ENCODE measurements around the gene C12orf50. TPM values are rescaled to one million over a fixed set of nuclear protein-coding genes. Genes with fewer than 3 reads are reported as not detected.

The C12orf50 gene, protein sequence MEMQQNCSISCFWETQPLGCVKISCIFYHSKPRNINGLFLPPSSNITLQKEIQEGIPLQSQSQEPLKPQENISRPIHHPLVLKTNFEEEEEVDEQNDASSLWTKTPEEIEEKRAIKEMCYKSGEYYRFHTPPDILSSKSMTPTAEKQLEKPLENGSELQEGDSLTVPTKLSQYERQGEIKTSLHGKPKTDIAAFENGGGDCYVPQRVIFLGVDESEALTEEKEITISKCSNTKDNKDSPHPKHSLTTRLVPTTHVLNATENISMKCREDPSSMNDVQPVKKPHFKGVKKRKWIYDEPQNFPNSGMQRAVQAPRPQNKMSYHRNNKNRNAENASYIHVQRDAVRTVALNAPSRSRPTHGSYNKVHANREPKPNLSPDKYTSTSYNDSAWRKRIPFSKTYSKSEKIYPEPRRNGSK
- under 1 TPM; 0.07 TPM for total RNA-seq

DNA sequence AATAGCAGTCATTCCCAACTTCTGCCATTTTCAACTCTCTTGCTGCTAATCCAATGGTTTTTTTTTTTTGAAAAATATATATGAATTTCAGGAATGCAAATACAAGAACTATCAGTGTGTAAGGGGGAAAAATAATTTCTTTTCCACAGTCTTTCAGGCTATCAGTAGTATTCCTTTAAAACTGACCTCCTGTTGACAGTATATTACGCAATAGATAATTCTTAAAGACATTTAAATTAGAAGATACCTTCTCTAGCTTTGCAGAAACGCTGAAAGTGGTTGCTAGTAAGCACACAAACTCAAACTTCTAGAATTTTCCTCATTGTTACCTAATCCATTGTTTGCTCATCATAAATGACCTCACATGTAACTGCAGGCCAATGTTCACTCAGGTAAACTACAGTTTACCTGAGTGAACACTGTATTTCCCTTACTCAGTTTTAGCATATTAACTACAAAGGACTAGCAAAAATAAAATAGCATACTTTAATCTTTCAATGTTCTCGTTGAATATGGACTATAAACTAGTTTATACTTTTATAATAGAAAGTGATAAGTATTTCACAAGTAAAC is at the start of gene C12orf50:
Gene C12orf50 (minus strand): TSS at position 309 of the 573 bp plus-strand sequence. CDS start 2,439 bp downstream, outside the sequence.
- no peak within 1 kb of the TSS for H3K4me3 Mint-ChIP-seq
- H3K36me3 Mint-ChIP-seq (ENCODE audit: low read depth), result no peaks in the 10 kb centered on the region
- H3K9me3 Mint-ChIP-seq, result no peaks in the 10 kb centered on the region
- DNase-seq, result no peak
- peaks cover 6% of the 10 kb centered on the region for H3K4me1 Mint-ChIP-seq (ENCODE audit: low read depth)
- H3K27me3 Mint-ChIP-seq (ENCODE audit: low read depth), result no peaks in the 10 kb centered on the region
- intact Hi-C loops (cut with micrococcal nuclease), result no loop called here
- CTCF ChIA-PET, result no interaction called here
- H3K27ac Mint-ChIP-seq, result no peak within 1 kb of the TSS

GRCh38 chr12:88067301-88067700 is 38.1 kb upstream of the C12orf50 start:
- Mint-ChIP-seq H3K4me1 (ENCODE audit: low read depth) (peaks cover 3% of the 10 kb centered on the region), H3K9me3 (no peaks in the 10 kb centered on the region), H3K36me3 (ENCODE audit: low read depth) (peaks cover 30% of the 10 kb centered on the region), H3K4me3 (no peak overlapping the region), H3K27me3 (ENCODE audit: low read depth) (no peaks in the 10 kb centered on the region), H3K27ac (no peak overlapping the region)
- no peak for DNase-seq
- CTCF ChIA-PET, result no interaction called here
- intact Hi-C loops (cut with micrococcal nuclease), result no loop called here

DNA sequence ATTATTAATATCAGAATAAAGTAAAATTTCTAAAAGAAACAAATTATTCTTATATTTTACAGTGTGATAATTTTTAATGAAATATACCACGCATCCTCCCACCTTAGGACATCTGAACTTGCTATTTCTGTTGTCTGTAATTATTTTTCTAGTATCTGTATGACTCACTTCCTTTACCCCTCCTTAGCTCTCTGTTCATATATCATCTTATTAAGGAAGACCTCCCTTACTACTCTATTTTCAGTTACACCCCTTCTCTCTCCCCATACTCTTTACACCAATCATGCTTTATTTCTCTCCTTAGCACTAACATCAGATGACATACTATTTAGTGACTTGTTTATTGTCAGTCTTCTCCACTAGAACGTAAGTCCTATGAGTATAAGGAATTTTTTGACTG is 34.2 kb upstream of the C12orf50 start:
- H3K36me3 Mint-ChIP-seq (ENCODE audit: low read depth), result peaks cover 18% of the 10 kb centered on the region
- H3K27me3 Mint-ChIP-seq (ENCODE audit: low read depth), result no peaks in the 10 kb centered on the region
- H3K27ac Mint-ChIP-seq, result no peak overlapping the region
- H3K9me3 Mint-ChIP-seq, result no peaks in the 10 kb centered on the region
- no peak for DNase-seq
- intact Hi-C loops (cut with micrococcal nuclease), result no loop called here
- CTCF ChIA-PET, result interaction anchor here (0.6 kb wide), 2 partner anchors 11 to 456 kb away, joined by 3 to 4 read pairs; no protein-coding TSS in a partner anchor
- no peak overlapping the region for H3K4me3 Mint-ChIP-seq
- peaks cover 3% of the 10 kb centered on the region for H3K4me1 Mint-ChIP-seq (ENCODE audit: low read depth)

GRCh38 chr12:88062474-88062873 is 33.3 kb upstream of the C12orf50 start:
- no peak overlapping the region for H3K4me3 Mint-ChIP-seq
- H3K36me3 Mint-ChIP-seq (ENCODE audit: low read depth), result peaks cover 23% of the 10 kb centered on the region
- CTCF ChIA-PET, result no interaction called here
- H3K9me3 Mint-ChIP-seq, result no peaks in the 10 kb centered on the region
- intact Hi-C loops (cut with micrococcal nuclease), result no loop called here
- H3K27me3 Mint-ChIP-seq (ENCODE audit: low read depth), result no peaks in the 10 kb centered on the region
- DNase-seq, result no peak
- H3K27ac Mint-ChIP-seq, result no peak overlapping the region
- peaks cover 3% of the 10 kb centered on the region for H3K4me1 Mint-ChIP-seq (ENCODE audit: low read depth)

DNA sequence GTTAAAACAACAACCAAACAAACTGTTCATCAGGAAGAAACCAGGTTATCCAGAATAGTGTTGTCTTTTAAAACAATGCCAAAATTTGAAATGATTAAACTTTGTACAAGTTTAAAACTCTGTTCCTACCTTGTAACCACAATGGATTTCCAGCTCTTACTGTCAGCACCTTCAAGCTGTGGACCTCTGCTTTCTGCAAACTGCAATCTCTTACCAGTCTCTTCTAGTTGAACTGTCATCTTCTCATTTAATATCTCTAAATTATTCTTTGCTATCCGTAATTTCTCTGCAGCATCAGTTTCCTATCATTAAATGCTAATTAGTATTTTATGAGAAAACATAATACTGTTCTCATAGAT is 29.5 kb upstream of the C12orf50 start:
- Mint-ChIP-seq H3K4me3 (no peak overlapping the region), H3K36me3 (ENCODE audit: low read depth) (peaks cover 28% of the 10 kb centered on the region), H3K9me3 (no peaks in the 10 kb centered on the region), H3K27ac (no peak overlapping the region), H3K27me3 (ENCODE audit: low read depth) (no peaks in the 10 kb centered on the region), H3K4me1 (ENCODE audit: low read depth) (peaks cover 3% of the 10 kb centered on the region)
- DNase-seq, result no peak
- intact Hi-C loops (cut with micrococcal nuclease), result no loop called here
- CTCF ChIA-PET, result interaction anchor here (0.8 kb wide), 1 partner anchor 70 kb away, joined by 3 read pairs; no protein-coding TSS in a partner anchor

DNA sequence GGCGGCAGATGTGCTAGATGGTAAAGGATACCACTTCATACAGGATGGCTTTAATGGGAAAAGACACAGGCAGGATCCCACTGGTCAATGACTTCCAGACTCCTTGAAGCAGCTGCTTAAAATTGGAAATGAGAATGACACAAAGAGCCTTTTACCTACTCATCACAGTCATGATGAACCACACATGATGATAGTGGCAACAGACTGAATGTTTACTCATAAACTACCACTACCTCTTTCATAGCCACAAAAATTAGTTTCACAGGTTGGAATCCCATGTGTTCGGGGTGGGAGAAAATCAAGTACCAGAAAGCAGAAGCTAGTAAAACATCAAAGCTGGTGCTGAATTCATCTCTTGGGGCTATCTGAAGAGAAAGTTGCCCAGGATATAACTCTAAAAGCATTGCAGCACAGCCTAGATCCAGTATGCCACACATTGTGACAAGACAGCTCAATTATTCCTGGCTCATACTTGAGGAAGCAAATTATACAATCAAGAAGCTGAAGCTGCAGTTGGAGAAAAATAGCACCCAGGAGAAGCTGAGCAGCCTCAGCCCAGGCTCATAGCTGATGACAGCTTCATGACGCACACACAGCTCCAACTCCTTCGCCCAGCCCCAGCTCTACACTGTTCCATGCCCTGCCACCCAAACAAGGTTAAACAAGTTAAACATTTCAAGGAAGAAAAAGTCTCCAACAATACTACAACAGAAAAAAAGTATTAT is 29.0 kb upstream of the C12orf50 start:
- H3K36me3 Mint-ChIP-seq (ENCODE audit: low read depth), result peaks cover 24% of the 10 kb centered on the region
- H3K27me3 Mint-ChIP-seq (ENCODE audit: low read depth), result no peaks in the 10 kb centered on the region
- intact Hi-C loops (cut with micrococcal nuclease), result no loop called here
- no peak overlapping the region for H3K27ac Mint-ChIP-seq
- H3K9me3 Mint-ChIP-seq, result no peaks in the 10 kb centered on the region
- DNase-seq, result no peak
- CTCF ChIA-PET, result interaction anchor here (0.8 kb wide), 1 partner anchor 70 kb away, joined by 3 read pairs; no protein-coding TSS in a partner anchor
- H3K4me3 Mint-ChIP-seq, result no peak overlapping the region
- H3K4me1 Mint-ChIP-seq (ENCODE audit: low read depth), result no peaks in the 10 kb centered on the region

GRCh38 chr12:88056571-88056970 is 27.4 kb upstream of the C12orf50 start:
- H3K9me3 Mint-ChIP-seq, result no peaks in the 10 kb centered on the region
- H3K4me3 Mint-ChIP-seq, result no peak overlapping the region
- peaks cover 17% of the 10 kb centered on the region for H3K36me3 Mint-ChIP-seq (ENCODE audit: low read depth)
- DNase-seq, result no peak
- no peak overlapping the region for H3K27ac Mint-ChIP-seq
- CTCF ChIA-PET, result no interaction called here
- H3K4me1 Mint-ChIP-seq (ENCODE audit: low read depth), result no peaks in the 10 kb centered on the region
- intact Hi-C loops (cut with micrococcal nuclease), result no loop called here
- H3K27me3 Mint-ChIP-seq (ENCODE audit: low read depth), result no peaks in the 10 kb centered on the region

- intact Hi-C loops (cut with micrococcal nuclease), result loop anchor here (1.0 to 5.0 kb wide), 4 partner anchors 57 to 204 kb away; no protein-coding TSS in a partner anchor
- no peaks in the 10 kb centered on the region for H3K9me3 Mint-ChIP-seq
- CTCF ChIA-PET, result no interaction called here
- H3K36me3 Mint-ChIP-seq (ENCODE audit: low read depth), result peaks cover 14% of the 10 kb centered on the region
- no peak overlapping the region for H3K4me3 Mint-ChIP-seq
- no peaks in the 10 kb centered on the region for H3K27me3 Mint-ChIP-seq (ENCODE audit: low read depth)
- H3K4me1 Mint-ChIP-seq (ENCODE audit: low read depth), result no peaks in the 10 kb centered on the region
- H3K27ac Mint-ChIP-seq, result no peak overlapping the region
- peak; percentile 62 for DNase-seq
Observed at GRCh38 chr12:88052686-88053085, 23.5 kb upstream of the C12orf50 start.

DNA sequence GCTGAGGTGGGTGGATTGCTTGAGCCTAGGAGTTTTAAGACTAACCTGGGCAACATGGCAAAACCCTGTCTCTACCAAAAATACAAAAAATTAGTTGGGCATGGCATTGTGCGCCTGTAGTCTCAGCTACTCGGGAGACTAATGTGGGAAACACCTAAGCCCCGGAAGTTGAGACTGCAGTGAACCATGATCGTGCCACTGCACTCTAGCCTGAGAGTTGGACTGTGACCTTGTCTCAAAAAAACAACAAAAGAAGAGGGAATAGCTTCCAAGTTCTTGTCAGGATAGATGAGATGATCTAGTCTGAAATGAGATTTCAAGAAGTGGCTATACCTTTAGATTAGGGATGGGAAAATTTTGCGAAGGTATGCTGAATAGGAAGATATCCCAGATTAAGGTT is 14.8 kb upstream of the C12orf50 start:
- Mint-ChIP-seq H3K36me3 (ENCODE audit: low read depth) (peaks cover 39% of the 10 kb centered on the region), H3K4me3 (no peak overlapping the region), H3K27ac (no peak overlapping the region), H3K4me1 (ENCODE audit: low read depth) (peaks cover 17% of the 10 kb centered on the region), H3K27me3 (ENCODE audit: low read depth) (no peaks in the 10 kb centered on the region), H3K9me3 (no peaks in the 10 kb centered on the region)
- CTCF ChIA-PET, result no interaction called here
- DNase-seq, result no peak
- intact Hi-C loops (cut with micrococcal nuclease), result loop anchor here (1.0 kb wide), 1 partner anchor 8 kb away; no protein-coding TSS in a partner anchor

GRCh38 chr12:88037770-88038169 is 8.6 kb upstream of the C12orf50 start:
- Mint-ChIP-seq H3K27me3 (ENCODE audit: low read depth) (no peaks in the 10 kb centered on the region), H3K9me3 (no peaks in the 10 kb centered on the region), H3K4me3 (no peak overlapping the region), H3K36me3 (ENCODE audit: low read depth) (peaks cover 18% of the 10 kb centered on the region), H3K4me1 (ENCODE audit: low read depth) (peaks cover 59% of the 10 kb centered on the region), H3K27ac (no peak overlapping the region)
- CTCF ChIA-PET, result interaction anchor here (1.0 kb wide), 1 partner anchor 16 kb away, joined by 5 read pairs; no protein-coding TSS in a partner anchor
- intact Hi-C loops (cut with micrococcal nuclease), result loop anchor here (5.0 to 10.0 kb wide), 3 partner anchors 355 to 1457 kb away; partner anchors contain the start of gene DUSP6
- no peak for DNase-seq

DNA sequence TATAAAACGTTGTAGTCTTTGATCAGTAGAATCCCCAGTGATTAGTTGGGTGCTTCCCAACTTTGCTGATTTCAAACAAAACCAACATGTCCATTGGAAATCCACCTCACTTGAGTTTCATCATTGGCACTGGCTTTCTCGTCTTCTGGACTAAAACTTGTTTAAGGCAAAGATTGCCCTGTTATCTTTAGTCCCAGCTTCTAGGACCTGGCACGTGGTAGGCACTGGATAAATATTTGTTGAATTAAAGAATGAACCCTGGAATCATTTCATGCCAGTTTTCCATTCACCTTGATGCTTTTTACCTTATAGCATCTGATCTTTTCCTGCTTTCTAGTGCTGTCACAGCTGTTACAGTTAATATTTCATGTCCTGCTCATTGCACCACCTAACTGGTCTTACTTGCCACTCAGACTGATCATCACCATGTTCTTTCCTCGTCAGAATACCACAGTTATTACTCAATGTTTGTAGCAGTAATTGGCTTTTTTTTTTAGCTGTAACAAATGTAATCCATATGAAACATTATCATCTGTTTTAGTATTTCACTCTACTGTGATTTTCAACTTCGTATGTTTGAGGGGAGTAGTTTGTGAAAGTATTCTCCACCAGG is 7.3 kb upstream of the C12orf50 start:
- Mint-ChIP-seq H3K4me1 (ENCODE audit: low read depth) (peaks cover 54% of the 10 kb centered on the region), H3K36me3 (ENCODE audit: low read depth) (peaks cover 18% of the 10 kb centered on the region), H3K27ac (no peak overlapping the region), H3K27me3 (ENCODE audit: low read depth) (no peaks in the 10 kb centered on the region), H3K4me3 (peak overlapping the region; percentile 93), H3K9me3 (no peaks in the 10 kb centered on the region)
- CTCF ChIA-PET, result no interaction called here
- intact Hi-C loops (cut with micrococcal nuclease), result loop anchor here (1.0 to 10.0 kb wide), 4 partner anchors 8 to 1458 kb away; partner anchors contain the start of gene DUSP6
- no peak for DNase-seq

- Mint-ChIP-seq H3K36me3 (ENCODE audit: low read depth) (peaks cover 16% of the 10 kb centered on the region), H3K27ac (peak overlapping the region; percentile 90), H3K4me1 (ENCODE audit: low read depth) (peaks cover 52% of the 10 kb centered on the region), H3K27me3 (ENCODE audit: low read depth) (no peaks in the 10 kb centered on the region), H3K9me3 (no peaks in the 10 kb centered on the region), H3K4me3 (peak overlapping the region; percentile 93)
- intact Hi-C loops (cut with micrococcal nuclease), result loop anchor here (1.0 to 10.0 kb wide), 9 partner anchors 8 to 1845 kb away; partner anchors contain the start of genes ATP2B1, CEP290, DUSP6 and TMTC3
- CTCF ChIA-PET, result no interaction called here
- DNase-seq, result peak; percentile 4
Observed at GRCh38 chr12:88035907-88036289, 6.7 kb upstream of the C12orf50 start.

Measured in activated naive CD4-positive, alpha-beta T cell treated with anti-CD3 and anti-CD28 coated beads for 36 hours (primary cell).